Measurements from ENCODE around the gene GALNT16.
"Not testable (repeated sequence)": the region's sequence is repeated elsewhere in the genome, so short reads cannot be mapped to it uniquely, and the experiment has no call there.

The GALNT16 gene

GRCh38 chr14:69370061-69370460, 110.1 kb downstream of the GALNT16 start:
- no peak for DNase-seq

GRCh38 chr14:69372146-69372545, 112.2 kb downstream of the GALNT16 start:
- no peak for DNase-seq

GRCh38 chr14:69373104-69373503, 113.1 kb downstream of the GALNT16 start:
- DNase-seq, result no peak

- no peak for DNase-seq
These were observed 114.3 kb downstream of the GALNT16 start for GRCh38 chr14:69374235-69374634.

GRCh38 chr14:69375182-69375581, 115.2 kb downstream of the GALNT16 start:
- DNase-seq, result no peak

GRCh38 chr14:69375722-69376121, 115.8 kb downstream of the GALNT16 start:
- DNase-seq, result no peak

- no peak for DNase-seq
These were observed 116.5 kb downstream of the GALNT16 start for GRCh38 chr14:69376439-69376838.

GRCh38 chr14:69378274-69378673, 118.3 kb downstream of the GALNT16 start:
- no peak for DNase-seq

GRCh38 chr14:69387311-69387710, 127.4 kb downstream of the GALNT16 start:
- no peak for DNase-seq

GRCh38 chr14:69391400-69391799, 131.4 kb downstream of the GALNT16 start:
- not testable (repeated sequence) for DNase-seq

GRCh38 chr14:69392481-69392880, 132.5 kb downstream of the GALNT16 start:
- DNase-seq, result no peak

- DNase-seq, result no peak
These were observed 136.0 kb downstream of the GALNT16 start for GRCh38 chr14:69395929-69396328.

- no peak for DNase-seq
These were observed 138.3 kb downstream of the GALNT16 start, which contains the start of the genes ERH and SLC39A9 for GRCh38 chr14:69398053-69398817. Gene ERH (minus strand): TSS chr14:69398299. CDS start chr14:69398233, 66 bp downstream. Gene SLC39A9 (plus strand): TSS chr14:69398692. CDS start chr14:69399370, 678 bp downstream.

GRCh38 chr14:69398818-69399210, 138.9 kb downstream of the GALNT16 start:
- no peak for DNase-seq

GRCh38 chr14:69399750-69400149, 139.8 kb downstream of the GALNT16 start:
- no peak for DNase-seq

- DNase-seq, result no peak
These were observed 140.2 kb downstream of the GALNT16 start for GRCh38 chr14:69400154-69400553.

GRCh38 chr14:69401841-69402240, 141.9 kb downstream of the GALNT16 start:
- no peak for DNase-seq

- DNase-seq, result no peak
These were observed 144.5 kb downstream of the GALNT16 start for GRCh38 chr14:69404478-69404877.

GRCh38 chr14:69404883-69405282, 144.9 kb downstream of the GALNT16 start:
- no peak for DNase-seq

GRCh38 chr14:69405762-69406161, 145.8 kb downstream of the GALNT16 start:
- no peak for DNase-seq

All from cortex of kidney (tissue), 1 donor.